GM12874 (cell line): ENCODE measurements around the gene RNF224.

Experiments used
- CTCF ChIP-seq: IDR thresholded peaks from 2 replicates; pipeline ENCODE4 v1.5.1; 2011; ENCODE audit warnings: low read depth, mild to moderate bottlenecking, control low read depth, low read length, moderate library complexity; ENCODE audit not compliant: insufficient read depth

The RNF224 gene

DNA sequence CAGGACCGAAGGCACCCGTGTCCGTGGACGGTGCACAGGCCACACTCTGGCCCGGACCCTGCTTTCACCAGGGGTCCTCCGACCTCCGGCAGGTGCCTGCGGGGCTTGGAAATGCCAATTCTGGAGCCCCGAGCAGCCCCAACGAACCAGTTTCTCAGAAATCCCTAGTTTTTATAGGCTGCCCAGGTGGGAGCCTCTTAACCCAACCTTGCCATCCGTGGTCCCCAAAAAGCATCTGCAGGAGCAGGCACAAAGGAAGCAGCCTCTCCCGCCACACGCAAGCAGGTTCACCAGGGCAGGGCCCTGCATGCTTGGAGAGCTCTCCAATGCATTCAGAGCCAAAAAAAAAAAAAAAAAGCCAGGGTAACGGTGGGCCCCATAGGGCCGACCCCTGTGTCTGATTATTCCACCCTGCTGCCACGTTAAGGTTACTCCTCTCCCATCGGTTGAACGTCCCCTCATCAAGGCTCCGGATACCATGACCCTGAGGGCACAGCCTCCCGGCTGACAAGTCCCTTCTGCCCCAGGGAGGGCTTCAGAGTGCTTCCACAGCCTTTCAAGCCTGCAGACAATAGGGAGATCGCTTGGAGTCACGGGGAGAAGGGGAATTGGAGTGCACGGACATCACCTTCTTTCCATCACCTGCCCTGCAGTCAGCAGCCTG is 26.0 kb upstream of the RNF224 start:
- no peak for TF ChIP-seq CTCF

GRCh38 chr9:137202966-137203365 is 24.3 kb upstream of the RNF224 start:
- no peak for TF ChIP-seq CTCF

- no peak for TF ChIP-seq CTCF
Observed at GRCh38 chr9:137204731-137205125, 22.6 kb upstream of the RNF224 start.

DNA sequence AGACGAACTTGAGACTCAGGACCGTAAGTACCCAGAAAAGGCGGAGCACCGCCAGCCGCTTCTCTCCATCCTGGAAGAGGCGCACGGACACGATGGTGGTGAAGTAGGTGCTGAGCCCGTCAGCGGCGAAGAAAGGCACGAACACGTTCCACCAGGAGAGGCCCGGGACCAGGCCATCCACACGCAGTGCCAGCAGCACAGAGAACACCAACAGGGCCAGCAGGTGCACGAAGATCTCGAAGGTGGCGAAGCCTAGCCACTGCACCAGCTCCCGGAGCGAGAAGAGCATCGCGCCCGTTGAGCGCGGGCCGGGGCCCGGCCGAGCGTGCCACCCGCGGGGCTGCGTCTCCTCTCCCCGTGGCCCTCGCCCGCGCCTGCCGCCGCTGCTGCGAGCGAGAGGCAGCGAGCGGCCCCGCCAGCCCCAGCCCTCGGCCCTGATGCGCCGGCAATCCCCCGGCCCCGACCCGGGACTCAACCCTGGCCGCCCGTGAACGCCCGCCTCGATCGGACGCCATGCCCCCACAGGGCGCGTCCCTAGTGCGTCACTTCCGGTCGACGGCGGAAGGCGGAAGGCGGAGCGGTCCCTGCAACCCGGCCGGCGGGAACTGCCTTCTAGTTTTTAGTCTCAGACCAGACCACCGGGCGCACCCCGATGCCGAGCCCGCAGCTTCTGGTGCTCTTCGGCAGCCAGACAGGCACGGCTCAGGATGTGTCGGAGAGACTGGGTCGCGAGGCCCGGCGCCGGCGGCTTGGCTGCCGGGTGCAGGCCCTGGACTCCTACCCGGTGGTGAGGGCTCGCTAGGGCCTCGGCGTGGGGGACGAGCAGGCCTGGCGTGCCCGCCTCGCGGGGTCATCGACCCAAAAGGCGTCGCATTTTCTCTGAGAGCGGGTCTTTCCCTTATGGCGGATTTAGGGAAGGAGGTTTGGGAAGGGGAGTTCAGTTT is 21.9 kb upstream of the RNF224 start, which contains the start of the genes NDOR1 and TMEM203:
Gene NDOR1, plus strand, starts transcription at position 575 of the 944 bp plus-strand sequence. Its CDS starts 78 bp downstream, at position 653.
Gene TMEM203, minus strand, starts transcription at position 523 of the 944 bp plus-strand sequence. Its CDS starts 234 bp downstream, at position 289.
- TF ChIP-seq CTCF: no peak

- TF ChIP-seq CTCF: no peak
Observed at GRCh38 chr9:137206602-137207001, 20.7 kb upstream of the RNF224 start.

DNA sequence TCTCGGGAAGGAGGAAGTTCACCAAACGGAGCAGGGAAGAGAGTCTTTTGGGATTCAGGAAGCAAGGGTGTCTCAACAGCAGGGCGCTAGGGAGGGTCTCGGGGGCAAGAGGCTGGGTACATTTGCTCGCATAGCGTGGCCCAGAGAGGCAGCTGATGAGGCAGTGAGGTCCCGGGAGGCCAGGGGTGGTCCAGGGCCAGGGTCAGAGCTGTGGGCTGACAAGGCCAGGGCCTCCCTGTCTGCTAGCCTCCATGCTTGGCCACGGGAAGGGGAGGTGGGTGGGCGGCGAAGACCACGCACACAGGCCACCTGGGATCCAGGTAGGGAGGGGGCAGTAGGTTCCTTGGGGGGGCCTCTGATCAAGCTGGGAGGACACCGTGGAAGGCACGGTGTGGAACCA is 15.8 kb upstream of the RNF224 start:
- no peak for TF ChIP-seq CTCF

DNA sequence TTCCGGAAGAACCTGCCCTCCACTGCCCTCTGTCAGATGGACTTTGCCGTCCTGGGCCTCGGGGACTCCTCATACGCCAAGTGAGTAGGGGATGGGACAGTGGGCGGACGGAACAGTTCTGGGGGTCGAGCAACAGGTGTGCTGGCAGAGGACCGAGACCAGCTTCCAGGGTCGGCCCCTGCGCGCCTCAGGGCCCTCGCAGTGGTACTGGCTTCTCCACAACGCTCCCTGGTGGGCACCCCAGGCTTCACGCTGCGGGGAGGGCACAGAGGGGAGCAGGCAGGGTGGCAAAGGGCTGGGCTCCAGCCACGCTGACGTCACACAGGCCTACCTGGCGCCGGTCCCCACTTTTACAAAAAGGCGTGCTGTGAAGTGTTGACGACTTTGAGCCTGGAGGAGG is 14.8 kb upstream of the RNF224 start:
- TF ChIP-seq CTCF: no peak
